Glutamatergic neuron (in vitro differentiated cells): ENCODE results near the gene CLIC1. TPM values are rescaled to one million over a fixed set of nuclear protein-coding genes. Genes with fewer than 3 reads are reported as not detected.

Experiments
- DNase-seq: peaks from one replicate; pipeline ENCODE4 v3.0.0; 2022
- H3K27ac Mint-ChIP-seq: one replicate; pipeline ENCODE4 v1.8.0; 2020; ENCODE audit warnings: mild to moderate bottlenecking, mixed read lengths, inconsistent platforms; ENCODE audit not compliant: unreplicated experiment
- H3K27me3 Mint-ChIP-seq: one replicate; pipeline ENCODE4 v1.8.0; 2020; ENCODE audit warnings: mild to moderate bottlenecking, moderate library complexity, mixed read lengths, inconsistent platforms; ENCODE audit not compliant: unreplicated experiment
- H3K36me3 Mint-ChIP-seq: one replicate; pipeline ENCODE4 v1.8.0; 2020; ENCODE audit warnings: mild to moderate bottlenecking, mixed read lengths, inconsistent platforms; ENCODE audit not compliant: unreplicated experiment
- H3K4me1 Mint-ChIP-seq: one replicate; pipeline ENCODE4 v1.8.0; 2020; ENCODE audit warnings: mild to moderate bottlenecking, low read depth, mixed read lengths, inconsistent platforms; ENCODE audit not compliant: unreplicated experiment
- H3K4me3 Mint-ChIP-seq: one replicate; pipeline ENCODE4 v1.8.0; 2020; ENCODE audit warnings: mild to moderate bottlenecking, mixed read lengths, inconsistent platforms; ENCODE audit not compliant: unreplicated experiment
- H3K9me3 Mint-ChIP-seq: one replicate; pipeline ENCODE4 v1.8.0; 2020; ENCODE audit warnings: mild to moderate bottlenecking, moderate library complexity, mixed read lengths, inconsistent platforms; ENCODE audit not compliant: unreplicated experiment
- CTCF ChIP-seq: fragments of 200-600 bp; sonication (generic); IDR thresholded peaks from one replicate; pipeline ENCODE4 v1.5.0; 2021; ENCODE audit not compliant: partially characterized antibody, unreplicated experiment
- total RNA-seq: library from RNA; stranded (reverse); fragmentation: NEBNext Ultra II Directional; extraction: Animal tissue kit (Norgen Biotek cat#: 25700); gene quantifications from one replicate; pipeline ENCODE4 v1.2.1, GENCODE V29; 2021; ENCODE audit not compliant: unreplicated experiment

CLIC1 gene
- total RNA-seq, 1 donor from 2014 or later = 310 TPM

- Mint-ChIP-seq H3K36me3 (no peaks in the 10 kb centered on the region), H3K27me3 (no peaks in the 10 kb centered on the region), H3K4me1 (peaks cover 3% of the 10 kb centered on the region), H3K27ac (no peak overlapping the region), H3K9me3 (no peaks in the 10 kb centered on the region), H3K4me3 (no peak overlapping the region)
- TF ChIP-seq CTCF = no peak
- no peak for DNase-seq
These were observed 32.3 kb upstream of the CLIC1 start for GRCh38 chr6:31768363-31769257.

- H3K4me3 Mint-ChIP-seq = no peak overlapping the region
- no peaks in the 10 kb centered on the region for H3K36me3 Mint-ChIP-seq
- TF ChIP-seq CTCF = no peak
- DNase-seq = no peak
- H3K4me1 Mint-ChIP-seq = peaks cover 5% of the 10 kb centered on the region
- H3K27ac Mint-ChIP-seq = no peak overlapping the region
- no peaks in the 10 kb centered on the region for H3K9me3 Mint-ChIP-seq
- peaks cover 2% of the 10 kb centered on the region for H3K27me3 Mint-ChIP-seq
These were observed 30.8 kb upstream of the CLIC1 start for GRCh38 chr6:31767096-31767645.

GRCh38 chr6:31765910-31766794 lies 29.8 kb upstream of the CLIC1 start:
- Mint-ChIP-seq H3K27me3 (peaks cover 2% of the 10 kb centered on the region), H3K4me1 (peaks cover 5% of the 10 kb centered on the region), H3K27ac (no peak overlapping the region), H3K9me3 (no peaks in the 10 kb centered on the region), H3K36me3 (no peaks in the 10 kb centered on the region), H3K4me3 (no peak overlapping the region)
- no peak for DNase-seq
- no peak for TF ChIP-seq CTCF

GRCh38 chr6:31765559-31765909 lies 29.2 kb upstream of the CLIC1 start:
- no peak for DNase-seq

More at GRCh38 chr6:31765559-31765909, 29.2 kb upstream of the CLIC1 start:
- H3K36me3 Mint-ChIP-seq = peaks cover under 1% of the 10 kb centered on the region
- no peak for TF ChIP-seq CTCF
- H3K27me3 Mint-ChIP-seq = peaks cover 4% of the 10 kb centered on the region
- H3K4me3 Mint-ChIP-seq = no peak overlapping the region
- H3K4me1 Mint-ChIP-seq = peaks cover 5% of the 10 kb centered on the region
- no peak overlapping the region for H3K27ac Mint-ChIP-seq
- no peaks in the 10 kb centered on the region for H3K9me3 Mint-ChIP-seq
